ENCODE measurements around the gene ZNF341.
"Not testable (repeated sequence)": the region's sequence is repeated elsewhere in the genome, so short reads cannot be mapped to it uniquely, and the experiment has no call there.

Gene ZNF341
- 4.8 to 10.1 reads per million in 2 donors for total RNA-seq

- DNase-seq: peak; percentile 83
Measured at GRCh38 chr20:33731693-33732165, at the start of gene ZNF341. ZNF341 (plus strand) TSS chr20:33731996; CDS start chr20:33732022, 26 bp downstream.

DNA sequence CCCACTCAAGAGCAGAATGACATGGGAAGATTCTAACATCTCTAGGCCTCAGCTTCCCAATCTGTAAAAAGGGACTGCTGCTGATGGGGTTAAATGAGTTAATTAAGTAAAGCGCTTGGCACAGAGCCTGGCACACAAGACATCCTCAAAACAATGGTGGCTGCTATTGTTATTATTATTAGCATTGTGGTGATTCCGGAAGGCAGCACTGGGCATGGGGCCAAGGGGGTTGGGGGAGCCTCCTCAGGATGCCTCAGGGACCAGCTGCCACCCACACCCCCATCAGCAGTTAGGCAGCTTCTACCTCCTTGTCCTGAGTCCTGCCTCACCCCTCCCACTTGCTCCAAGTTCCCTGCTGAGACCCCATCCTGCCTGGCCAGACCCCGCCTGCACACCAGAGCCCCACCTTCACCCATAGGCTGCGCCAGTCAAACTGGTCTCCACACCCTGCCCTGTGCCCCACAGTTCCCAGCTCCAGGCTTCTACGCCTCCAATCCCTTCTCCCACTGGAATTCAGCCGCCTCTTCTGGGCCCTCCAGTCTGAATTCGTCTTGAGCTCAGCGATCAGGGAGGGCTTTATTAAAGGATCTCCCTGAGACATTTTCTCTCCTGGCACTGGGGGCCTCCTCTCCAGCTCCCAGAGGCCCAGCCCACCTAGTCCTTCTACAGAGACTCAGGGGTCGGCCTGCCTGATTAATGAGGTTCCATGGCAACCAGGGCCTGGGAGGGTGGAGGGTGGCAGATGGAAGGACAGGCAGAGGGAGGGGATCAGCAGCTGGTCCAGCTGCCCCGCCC is 47.1 kb upstream of the ZNF341 start:
- DNase-seq: no peak

- DNase-seq: peak; percentile 29
Measured at GRCh38 chr20:33685328-33686099, 46.3 kb upstream of the ZNF341 start.

DNA sequence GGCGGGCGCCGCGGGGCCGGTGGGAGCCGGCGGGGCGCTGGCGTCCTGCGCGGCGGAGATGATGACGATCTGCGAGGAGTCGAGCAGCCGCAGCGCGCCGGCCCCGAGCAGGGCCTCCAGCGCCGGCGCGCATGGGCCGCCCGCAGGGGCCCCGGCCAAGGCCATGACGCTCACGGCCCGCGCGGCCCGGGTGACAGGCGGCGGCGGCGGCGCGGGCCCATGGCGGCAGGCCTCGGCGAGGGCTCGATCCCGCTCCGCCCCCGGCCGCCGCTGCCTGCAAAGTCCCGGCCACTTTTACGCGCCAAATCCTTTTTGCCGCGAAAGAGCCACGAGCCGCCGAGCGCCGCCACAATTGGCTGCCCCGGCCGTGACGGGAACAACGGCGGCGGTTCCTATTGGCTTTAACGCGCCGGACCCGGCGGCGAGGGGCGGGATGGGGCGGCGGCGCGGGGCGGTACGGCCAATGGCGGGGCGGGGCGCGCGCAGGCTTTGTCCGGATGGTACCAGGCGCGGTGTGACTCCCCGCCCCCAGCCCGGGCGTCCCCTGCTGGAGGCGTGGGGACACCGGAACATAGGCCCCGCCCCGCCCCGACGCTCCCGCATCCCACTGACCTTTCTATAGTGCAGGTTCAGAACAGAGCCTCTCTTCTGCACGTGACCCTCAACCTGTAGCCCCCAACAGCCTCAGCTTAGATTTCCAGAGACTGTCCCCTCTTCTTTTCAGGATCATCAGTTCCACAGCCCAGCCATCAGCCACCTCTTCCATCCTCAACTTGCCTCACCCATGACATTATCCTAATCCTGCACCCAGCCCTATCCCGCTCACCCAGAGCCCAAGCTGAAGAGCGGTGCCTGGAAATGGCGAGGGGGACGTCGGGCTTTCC is 45.5 kb upstream of the ZNF341 start, which contains the start of gene E2F1:
E2F1 (minus strand) TSS at position 286 of the 884 bp plus-strand sequence; CDS start at position 165, 121 bp downstream.
- DNase-seq: peak; percentile 91

DNA sequence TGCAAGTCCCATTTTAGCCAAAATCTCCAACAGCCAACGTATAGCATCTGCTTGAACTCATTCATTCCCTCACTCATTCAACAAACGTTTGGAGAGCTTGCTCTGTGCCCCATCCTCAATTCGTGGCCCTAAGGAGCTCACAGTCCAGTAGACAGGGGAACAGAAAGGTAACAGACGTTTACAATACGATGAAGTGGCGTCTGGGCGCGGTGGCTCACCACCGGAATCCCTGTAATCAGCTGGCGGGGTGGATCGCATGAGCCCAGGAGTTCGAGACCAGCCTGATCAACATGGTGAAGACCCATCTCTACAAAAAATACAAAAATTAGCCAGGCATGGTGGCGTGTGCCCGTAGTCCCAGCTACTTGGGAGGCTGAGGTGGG is 44.8 kb upstream of the ZNF341 start:
- DNase-seq: no peak

GRCh38 chr20:33687370-33687915 is 44.4 kb upstream of the ZNF341 start:
- DNase-seq: no peak

GRCh38 chr20:33687993-33688937 is 43.5 kb upstream of the ZNF341 start:
- DNase-seq: no peak

GRCh38 chr20:33688938-33689424 is 42.8 kb upstream of the ZNF341 start:
- no peak for DNase-seq

DNA sequence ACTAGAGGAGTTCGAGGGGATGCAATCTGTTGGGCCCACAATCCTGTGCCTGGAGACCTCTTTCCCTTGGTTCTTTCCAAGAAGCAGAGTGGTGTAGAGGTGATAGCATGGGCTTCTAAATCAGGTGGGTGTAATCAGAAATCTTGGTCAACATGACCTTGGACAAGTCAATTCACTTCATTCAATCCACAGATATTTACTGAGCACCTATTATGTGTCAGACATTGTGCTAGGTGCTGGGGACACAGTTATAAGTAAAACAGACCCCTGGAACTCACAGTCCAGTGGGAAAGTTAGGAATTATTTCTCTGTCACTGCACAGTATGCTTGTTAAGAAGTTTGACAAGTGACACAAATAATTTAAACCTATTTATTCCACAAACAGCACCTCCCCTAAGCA is 42.3 kb upstream of the ZNF341 start:
- DNase-seq: no peak

- DNase-seq: peak; percentile 24
Measured at GRCh38 chr20:33689973-33690372, 41.8 kb upstream of the ZNF341 start.

GRCh38 chr20:33693289-33693688 is 38.5 kb upstream of the ZNF341 start:
- no peak for DNase-seq

- DNase-seq: no peak
Measured at GRCh38 chr20:33693741-33694638, 37.8 kb upstream of the ZNF341 start.

DNA sequence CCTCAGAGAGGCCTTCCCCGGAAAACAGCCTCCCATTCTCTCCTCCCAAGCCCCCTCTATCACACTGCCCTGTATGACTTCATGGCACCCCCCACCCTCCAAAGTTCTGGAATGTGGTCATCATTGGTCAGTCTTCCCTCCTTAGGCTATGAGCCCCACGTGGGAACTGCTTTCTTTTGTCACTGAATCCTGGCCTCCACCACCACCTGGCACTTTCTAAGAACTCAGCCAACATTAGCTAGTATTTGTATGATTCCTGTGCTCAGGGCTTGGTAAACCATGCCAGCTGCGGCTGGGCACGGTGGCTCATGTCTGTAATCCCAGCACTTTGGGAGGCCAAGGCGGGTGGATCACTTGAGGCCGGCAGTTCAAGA is 37.2 kb upstream of the ZNF341 start:
- no peak for DNase-seq

GRCh38 chr20:33696448-33696847 is 35.3 kb upstream of the ZNF341 start:
- DNase-seq: no peak

DNA sequence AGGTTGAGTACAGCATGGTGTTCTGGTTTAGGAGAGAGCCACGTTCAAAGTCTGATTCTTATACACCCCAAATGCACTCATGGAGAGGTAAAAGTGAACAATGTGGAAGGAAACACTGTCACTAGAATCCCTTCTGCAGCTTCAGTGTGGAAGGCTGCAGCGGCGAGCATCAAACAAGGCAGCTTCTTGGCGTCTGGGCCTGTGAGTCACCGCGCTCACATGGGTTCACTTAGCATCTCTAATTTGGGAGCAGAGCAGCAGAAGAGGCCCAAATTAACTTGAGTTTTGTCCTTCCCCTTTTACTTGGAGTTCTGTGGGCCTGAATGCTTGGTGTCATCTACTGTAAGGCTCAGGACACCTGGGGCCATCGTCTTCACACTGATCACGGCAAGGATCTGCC is 34.7 kb upstream of the ZNF341 start:
- DNase-seq: no peak

DNA sequence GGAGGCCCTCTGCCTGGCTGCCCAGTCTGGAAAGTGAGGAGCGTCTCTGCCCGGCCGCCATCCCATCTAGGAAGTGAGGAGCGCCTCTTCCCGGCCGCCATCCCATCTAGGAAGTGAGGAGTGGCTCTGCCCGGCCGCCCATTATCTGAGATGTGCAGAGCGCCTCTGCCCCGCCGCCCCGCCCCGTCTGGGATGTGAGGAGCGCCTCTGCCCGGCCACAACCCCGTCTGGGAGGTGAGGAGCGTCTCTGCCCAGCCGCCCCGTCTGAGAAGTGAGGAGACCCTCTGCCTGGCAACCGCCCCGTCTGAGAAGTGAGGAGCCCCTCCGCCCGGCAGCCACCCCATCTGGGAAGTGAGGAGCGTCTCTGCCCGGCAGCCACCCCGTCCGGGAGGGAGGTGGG is 32.8 kb upstream of the ZNF341 start:
- not testable (repeated sequence) for DNase-seq

- not testable (repeated sequence) for DNase-seq
Measured at GRCh38 chr20:33700696-33701441, 30.9 kb upstream of the ZNF341 start.

DNA sequence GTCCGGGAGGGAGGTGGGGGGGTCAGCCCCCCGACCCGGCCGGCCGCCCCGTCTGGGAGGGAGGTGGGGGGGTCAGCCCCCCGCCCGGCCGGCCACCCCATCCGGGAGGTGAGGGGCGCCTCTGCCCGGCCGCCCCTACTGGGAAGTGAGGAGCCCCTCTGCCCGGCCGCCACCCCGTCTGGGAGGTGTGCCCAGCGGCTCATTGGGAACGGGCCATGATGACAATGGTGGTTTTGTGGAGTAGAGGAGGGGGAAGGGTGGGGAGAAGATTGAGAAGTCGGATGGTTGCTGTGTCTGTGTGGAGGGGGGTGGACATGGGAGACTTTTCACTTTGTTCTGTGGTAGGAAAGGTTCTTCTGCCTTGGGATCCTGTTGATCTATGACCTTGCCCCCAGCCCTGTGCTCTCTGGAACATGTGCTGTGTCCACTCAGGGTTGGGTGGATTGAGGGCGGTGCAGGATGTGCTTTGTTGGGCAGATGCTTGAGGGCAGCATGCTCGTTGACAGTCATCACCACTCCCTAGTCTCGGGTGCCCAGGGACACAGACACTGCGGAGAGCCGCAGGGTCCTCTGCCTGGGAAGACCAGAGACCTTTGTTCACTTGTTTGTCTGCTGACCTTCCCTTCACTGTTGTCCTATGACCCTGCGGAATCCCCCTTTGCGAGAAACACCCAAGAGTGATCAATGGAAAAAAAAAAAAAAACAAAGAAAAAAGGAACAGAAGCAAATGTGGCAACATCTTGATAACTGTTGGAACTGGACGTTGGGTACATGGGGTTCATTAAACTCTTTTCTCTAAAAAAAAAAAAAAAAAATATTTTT is 30.0 kb upstream of the ZNF341 start:
- DNase-seq: no peak
